DMS53 treated with DMSO at 0.1 percent for 48 hours (cell line): ENCODE data around the gene CBARP.
A peak's percentile ranks its signal among the peaks of the same experiment; 100 is the strongest.
"Not testable (repeated sequence)": the region's sequence is repeated elsewhere in the genome, so short reads cannot be mapped to it uniquely, and the experiment has no call there.

Experiments used
- DNase-seq: peaks from one replicate; lab custom pipeline; 2025; ENCODE audit not compliant: unreplicated experiment; lab: John Stamatoyannopoulos, UW

Gene CBARP

GRCh38 chr19:1254081-1254527, 16.3 kb upstream of the CBARP start:
- no peak for DNase-seq

- DNase-seq, result no peak
These were observed 15.8 kb upstream of the CBARP start for GRCh38 chr19:1253514-1254080.

- no peak for DNase-seq
These were observed 15.2 kb upstream of the CBARP start for GRCh38 chr19:1252821-1253513.

GRCh38 chr19:1252221-1252820, 14.5 kb upstream of the CBARP start:
- DNase-seq, result no peak

- DNase-seq, result no peak
These were observed 13.8 kb upstream of the CBARP start for GRCh38 chr19:1251330-1252220.

- no peak for DNase-seq
These were observed 12.8 kb upstream of the CBARP start for GRCh38 chr19:1250437-1251260.

GRCh38 chr19:1249990-1250436, 12.2 kb upstream of the CBARP start:
- no peak for DNase-seq

- DNase-seq, result peak; percentile 38
These were observed 11.6 kb upstream of the CBARP start for GRCh38 chr19:1249298-1249989.

GRCh38 chr19:1248786-1249297, 11.0 kb upstream of the CBARP start:
- peak; percentile 52 for DNase-seq

- peak; percentile 65 for DNase-seq
These were observed 10.5 kb upstream of the CBARP start, which contains the start of gene MIDN for GRCh38 chr19:1248139-1248785. MIDN (plus strand) TSS chr19:1248583; CDS start chr19:1250297, 1,714 bp downstream.

- DNase-seq, result no peak
These were observed 9.9 kb upstream of the CBARP start for GRCh38 chr19:1247748-1248138.

GRCh38 chr19:1246265-1247087, 8.7 kb upstream of the CBARP start:
- not testable (repeated sequence) for DNase-seq

- no peak for DNase-seq
These were observed 7.9 kb upstream of the CBARP start for GRCh38 chr19:1245494-1246264.

- DNase-seq, result no peak
These were observed 7.1 kb upstream of the CBARP start for GRCh38 chr19:1244693-1245451.

GRCh38 chr19:1243768-1244692, 6.2 kb upstream of the CBARP start:
- peak; percentile 17 for DNase-seq
